Activated CD4-positive, alpha-beta T cell treated with anti-CD3 and anti-CD28 coated beads, Interleukin-10, Interleukin-2, amounts not matched to agents 100 ng/mL and 50 ng/mL, durations not matched to agents 16 hours and 8 hours (primary cell): Measurements from ENCODE around the gene OR1S2.
"Not testable (repeated sequence)": the region's sequence is repeated elsewhere in the genome, so short reads cannot be mapped to it uniquely, and the experiment has no call there.

Source experiments
- DNase-seq: peaks from one replicate; pipeline ENCODE4 v3.0.0-alpha.2; 2020

Gene OR1S2

GRCh38 chr11:58204042-58204441 lies at the start of gene OR1S2:
Gene OR1S2 (minus strand): TSS chr11:58204142. CDS start chr11:58204142, 0 bp downstream.
- DNase-seq: no peak

- DNase-seq: no peak
Measured at GRCh38 chr11:58243954-58244353, 40.0 kb upstream of the OR1S2 start.

- DNase-seq: no peak
Measured at GRCh38 chr11:58227956-58228615, 24.1 kb upstream of the OR1S2 start.

GRCh38 chr11:58222721-58223120 lies 18.8 kb upstream of the OR1S2 start:
- no peak for DNase-seq

- DNase-seq: no peak
Measured at GRCh38 chr11:58216476-58216875, 12.5 kb upstream of the OR1S2 start.

- not testable (repeated sequence) for DNase-seq
Measured at GRCh38 chr11:58212420-58212819, 8.5 kb upstream of the OR1S2 start, which contains the start of gene OR1S1. Gene OR1S1 (plus strand): TSS chr11:58212720.

- DNase-seq: no peak
Measured at GRCh38 chr11:58199271-58199670, 4.7 kb downstream of the OR1S2 start.

GRCh38 chr11:58195939-58196338 lies 8.0 kb downstream of the OR1S2 start:
- DNase-seq: no peak

GRCh38 chr11:58193391-58193790 lies 10.6 kb downstream of the OR1S2 start:
- no peak for DNase-seq

GRCh38 chr11:58192229-58192628 lies 11.7 kb downstream of the OR1S2 start:
- DNase-seq: no peak

GRCh38 chr11:58188770-58189169 lies 15.2 kb downstream of the OR1S2 start, which contains the start of gene OR9Q2:
Gene OR9Q2 (plus strand): TSS chr11:58189070. CDS start chr11:58190491, 1,421 bp downstream.
- no peak for DNase-seq

- no peak for DNase-seq
Measured at GRCh38 chr11:58186938-58187337, 17.0 kb downstream of the OR1S2 start.

- DNase-seq: no peak
Measured at GRCh38 chr11:58179648-58180047, 24.3 kb downstream of the OR1S2 start.

- no peak for DNase-seq
Measured at GRCh38 chr11:58178444-58178843, 25.5 kb downstream of the OR1S2 start.

- no peak for DNase-seq
Measured at GRCh38 chr11:58177409-58178054, 26.4 kb downstream of the OR1S2 start.

- no peak for DNase-seq
Measured at GRCh38 chr11:58165504-58166106, 38.3 kb downstream of the OR1S2 start.

GRCh38 chr11:58164990-58165389 lies 39.0 kb downstream of the OR1S2 start:
- no peak for DNase-seq

- DNase-seq: no peak
Measured at GRCh38 chr11:58164389-58164788, 39.6 kb downstream of the OR1S2 start.
